Neural progenitor cell (in vitro differentiated cells): Measurements from ENCODE around the gene ZNF180. TPM values are rescaled to one million over a fixed set of nuclear protein-coding genes. Genes with fewer than 3 reads are reported as not detected.
A peak's percentile ranks its signal among the peaks of the same experiment; 100 is the strongest.

Experiments used
- DNase-seq: peaks from one replicate; pipeline ENCODE4 v3.0.0-alpha.2; 2016; ENCODE audit warnings: low spot score
- H2AFZ ChIP-seq: fragments of 200-600 bp; sonication (generic); replicated peaks from 2 replicates; pipeline ENCODE4 v1.6.1; 2016; ENCODE audit warnings: antibody characterized with exemption
- H3F3A ChIP-seq: fragments of 200-600 bp; sonication (generic); 2 replicates; pipeline ENCODE4 v1.6.1; 2016; ENCODE audit warnings: antibody characterized with exemption, low read depth
- H3K27ac ChIP-seq: fragments of 200-600 bp; sonication (generic); 2 replicates; pipeline ENCODE4 v1.5.1; 2016; ENCODE audit warnings: mild to moderate bottlenecking
- H3K27me3 ChIP-seq: fragments of 200-600 bp; sonication (generic); 2 replicates; pipeline ENCODE4 v1.6.1; 2016; ENCODE audit warnings: mild to moderate bottlenecking, moderate library complexity
- H3K36me3 ChIP-seq: fragments of 200-600 bp; sonication (generic); 2 replicates; pipeline ENCODE4 v1.5.1; 2016
- H3K4me1 ChIP-seq: fragments of 200-600 bp; sonication (generic); 2 replicates; pipeline ENCODE4 v1.6.1; 2016; ENCODE audit warnings: mixed run types
- H3K4me2 ChIP-seq: fragments of 200-600 bp; sonication (generic); 2 replicates; pipeline ENCODE4 v1.6.1; 2016
- H3K4me3 ChIP-seq: fragments of 200-600 bp; sonication (generic); 2 replicates; pipeline ENCODE4 v1.5.1; 2016
- H3K79me2 ChIP-seq: fragments of 200-600 bp; sonication (generic); 2 replicates; pipeline ENCODE4 v1.6.1; 2016; ENCODE audit warnings: low read depth
- H3K9ac ChIP-seq: fragments of 200-600 bp; sonication (generic); 2 replicates; pipeline ENCODE4 v1.6.1; 2016
- H3K9me3 ChIP-seq: fragments of 200-600 bp; sonication (generic); 2 replicates; pipeline ENCODE4 v1.5.1; 2016; ENCODE audit warnings: low read depth
- H4K20me1 ChIP-seq: fragments of 200-600 bp; sonication (generic); 2 replicates; pipeline ENCODE4 v1.6.1; 2016; ENCODE audit warnings: low read depth
- H3K27ac Mint-ChIP-seq: 3 replicates; pipeline ENCODE4 v1.8.0; 2021; ENCODE audit warnings: mixed read lengths
- H3K27me3 Mint-ChIP-seq: 2 replicates; pipeline ENCODE4 v1.8.0; 2022; ENCODE audit warnings: low read depth, mild to moderate bottlenecking, inconsistent platforms, moderate library complexity, mixed read lengths; ENCODE audit not compliant: insufficient read depth
- H3K36me3 Mint-ChIP-seq: 3 replicates; pipeline ENCODE4 v1.8.0; 2021; ENCODE audit warnings: mixed read lengths
- H3K4me1 Mint-ChIP-seq: 3 replicates; pipeline ENCODE4 v1.8.0; 2021; ENCODE audit warnings: mixed read lengths
- H3K4me3 Mint-ChIP-seq: 3 replicates; pipeline ENCODE4 v1.8.0; 2021; ENCODE audit warnings: mild to moderate bottlenecking, moderate library complexity, mixed read lengths
- H3K9me3 Mint-ChIP-seq: 3 replicates; pipeline ENCODE4 v1.8.0; 2020; ENCODE audit warnings: mixed read lengths
- EZH2 ChIP-seq: fragments of 200-600 bp; sonication (generic); IDR thresholded peaks from 2 replicates; pipeline ENCODE4 v1.6.1; 2017; ENCODE audit warnings: antibody characterized with exemption, mild to moderate bottlenecking, moderate library complexity
- EZH2phosphoT487 ChIP-seq: fragments of 200-600 bp; sonication (generic); IDR thresholded peaks from 2 replicates; pipeline ENCODE4 v1.6.1; 2017; ENCODE audit warnings: antibody characterized with exemption
- total RNA-seq: library from RNA; depleted of rRNA; stranded (reverse); fragments of >200 nt; gene quantifications from 2 replicates; pipeline ENCODE4 v1.2.3, GENCODE V29; 2015; ENCODE audit warnings: low replicate concordance
- TF ChIP-seq, protein P1 (sequence below): fragments of 200-600 bp; sonication (generic); IDR thresholded peaks from 2 replicates; pipeline ENCODE4 v1.5.1; 2017; ENCODE audit warnings: antibody characterized with exemption, mild to moderate bottlenecking

The ZNF180 gene
- 10.7 and 15.9 TPM in 2 replicates for total RNA-seq

- Histone ChIP-seq H3K9me3 (peaks cover 6% of the 10 kb centered on the region), H3F3A (peaks cover 6% of the 10 kb centered on the region), H3K36me3 (peaks cover 17% of the 10 kb centered on the region), H3K4me2 (peak within 1 kb of the TSS; percentile 92), H3K4me3 (peak within 1 kb of the TSS; percentile 86), H3K27ac (no peak within 1 kb of the TSS), H4K20me1 (no peaks in the 10 kb centered on the region), H3K9ac (peak within 1 kb of the TSS; percentile 56), H2AFZ (peak within 1 kb of the TSS; percentile 90), H3K79me2 (peaks cover 45% of the 10 kb centered on the region), H3K4me1 (no peaks in the 10 kb centered on the region), H3K27me3 (peaks cover 34% of the 10 kb centered on the region)
- H3K4me1 Mint-ChIP-seq, result peaks cover 8% of the 10 kb centered on the region
- DNase-seq, result peak; percentile 99
- H3K27me3 Mint-ChIP-seq, result peaks cover 14% of the 10 kb centered on the region
- H3K27ac Mint-ChIP-seq, result peak within 1 kb of the TSS; percentile 67
- H3K9me3 Mint-ChIP-seq, result peaks cover 59% of the 10 kb centered on the region
- H3K36me3 Mint-ChIP-seq, result peaks cover 43% of the 10 kb centered on the region
- no peak for TF ChIP-seq EZH2phosphoT487
- TF ChIP-seq, protein P1, sequence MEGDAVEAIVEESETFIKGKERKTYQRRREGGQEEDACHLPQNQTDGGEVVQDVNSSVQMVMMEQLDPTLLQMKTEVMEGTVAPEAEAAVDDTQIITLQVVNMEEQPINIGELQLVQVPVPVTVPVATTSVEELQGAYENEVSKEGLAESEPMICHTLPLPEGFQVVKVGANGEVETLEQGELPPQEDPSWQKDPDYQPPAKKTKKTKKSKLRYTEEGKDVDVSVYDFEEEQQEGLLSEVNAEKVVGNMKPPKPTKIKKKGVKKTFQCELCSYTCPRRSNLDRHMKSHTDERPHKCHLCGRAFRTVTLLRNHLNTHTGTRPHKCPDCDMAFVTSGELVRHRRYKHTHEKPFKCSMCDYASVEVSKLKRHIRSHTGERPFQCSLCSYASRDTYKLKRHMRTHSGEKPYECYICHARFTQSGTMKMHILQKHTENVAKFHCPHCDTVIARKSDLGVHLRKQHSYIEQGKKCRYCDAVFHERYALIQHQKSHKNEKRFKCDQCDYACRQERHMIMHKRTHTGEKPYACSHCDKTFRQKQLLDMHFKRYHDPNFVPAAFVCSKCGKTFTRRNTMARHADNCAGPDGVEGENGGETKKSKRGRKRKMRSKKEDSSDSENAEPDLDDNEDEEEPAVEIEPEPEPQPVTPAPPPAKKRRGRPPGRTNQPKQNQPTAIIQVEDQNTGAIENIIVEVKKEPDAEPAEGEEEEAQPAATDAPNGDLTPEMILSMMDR, result peak; percentile 56
- peak within 1 kb of the TSS; percentile 91 for H3K4me3 Mint-ChIP-seq
Measured at GRCh38 chr19:44499962-44500949, at the start of gene ZNF180. ZNF180 (minus strand) TSS chr19:44500522; CDS start chr19:44497334, 3,188 bp downstream.

DNA sequence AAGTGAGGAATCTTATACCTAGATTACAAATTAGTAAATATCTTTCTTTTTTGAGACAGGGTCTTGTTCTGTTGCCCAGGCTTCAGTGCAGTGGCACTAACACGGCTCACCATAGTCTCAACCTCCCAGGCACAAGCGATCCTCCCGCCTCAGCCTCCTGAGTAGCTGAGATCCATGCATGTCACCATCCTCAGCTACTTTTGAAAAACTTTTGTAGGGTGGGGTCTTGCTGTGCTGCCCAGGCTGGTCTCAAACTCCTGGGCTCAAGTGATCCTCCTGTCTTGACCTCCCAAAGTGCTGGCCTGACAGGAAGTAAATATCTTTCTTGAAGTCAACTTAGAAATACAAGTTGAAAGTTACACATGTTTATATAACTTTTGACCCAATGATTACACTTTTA lies 49.2 kb upstream of the ZNF180 start:
- Mint-ChIP-seq H3K4me3 (no peak overlapping the region), H3K36me3 (no peaks in the 10 kb centered on the region), H3K27ac (no peak overlapping the region), H3K4me1 (no peaks in the 10 kb centered on the region), H3K9me3 (peaks cover 6% of the 10 kb centered on the region), H3K27me3 (peaks cover 9% of the 10 kb centered on the region)
- peaks cover 3% of the 10 kb centered on the region for H3F3A ChIP-seq
- TF ChIP-seq, protein P1, result no peak
- no peak for TF ChIP-seq EZH2phosphoT487
- TF ChIP-seq EZH2, result no peak
- no peak for DNase-seq
- H3K36me3 ChIP-seq, result no peaks in the 10 kb centered on the region
- no peak overlapping the region for H3K27ac ChIP-seq
- H3K27me3 ChIP-seq, result peaks cover 4% of the 10 kb centered on the region
- H4K20me1 ChIP-seq, result no peaks in the 10 kb centered on the region
- no peaks in the 10 kb centered on the region for H3K79me2 ChIP-seq
- H3K9me3 ChIP-seq, result no peaks in the 10 kb centered on the region
- no peak overlapping the region for H3K4me3 ChIP-seq
- no peak overlapping the region for H2AFZ ChIP-seq
- H3K4me1 ChIP-seq, result no peaks in the 10 kb centered on the region
- no peak overlapping the region for H3K4me2 ChIP-seq
- H3K9ac ChIP-seq, result no peak overlapping the region

- H3K9ac ChIP-seq, result no peak overlapping the region
Measured at GRCh38 chr19:44548736-44549135, 48.4 kb upstream of the ZNF180 start.

More at GRCh38 chr19:44548736-44549135, 48.4 kb upstream of the ZNF180 start:
- Histone ChIP-seq H3K27me3 (peaks cover 4% of the 10 kb centered on the region), H3K4me3 (no peak overlapping the region), H3K36me3 (no peaks in the 10 kb centered on the region), H4K20me1 (no peaks in the 10 kb centered on the region), H3K4me2 (no peak overlapping the region), H3K79me2 (no peaks in the 10 kb centered on the region), H3K27ac (no peak overlapping the region), H2AFZ (no peak overlapping the region), H3F3A (peaks cover 3% of the 10 kb centered on the region), H3K9me3 (no peaks in the 10 kb centered on the region), H3K4me1 (no peaks in the 10 kb centered on the region)
- TF ChIP-seq EZH2phosphoT487 (no peak), EZH2 (no peak)
- TF ChIP-seq, protein P1, result no peak
- no peaks in the 10 kb centered on the region for H3K36me3 Mint-ChIP-seq
- DNase-seq, result no peak
- H3K27me3 Mint-ChIP-seq, result peaks cover 11% of the 10 kb centered on the region
- H3K9me3 Mint-ChIP-seq, result peaks cover 6% of the 10 kb centered on the region
- no peak overlapping the region for H3K27ac Mint-ChIP-seq
- no peaks in the 10 kb centered on the region for H3K4me1 Mint-ChIP-seq
- H3K4me3 Mint-ChIP-seq, result no peak overlapping the region
